SHP77 treated with DMSO at 0.1 percent for 48 hours (cell line): ENCODE measurements around the gene LRFN3.
"Not testable (repeated sequence)": the region's sequence is repeated elsewhere in the genome, so short reads cannot be mapped to it uniquely, and the experiment has no call there.

Experiments used
- DNase-seq: peaks from one replicate; lab custom pipeline; 2025; lab: John Stamatoyannopoulos, UW

Gene LRFN3

GRCh38 chr19:35935911-35936737 is at the start of gene LRFN3:
Gene LRFN3, plus strand, starts transcription at chr19:35936374. Its CDS starts 3,052 bp downstream, at chr19:35939426.
- DNase-seq: peak; percentile 62

- DNase-seq: no peak
These were observed 49.0 kb upstream of the LRFN3 start for GRCh38 chr19:35887197-35887596.

- DNase-seq: no peak
These were observed 47.8 kb upstream of the LRFN3 start for GRCh38 chr19:35888398-35888797.

GRCh38 chr19:35889370-35890112 is 46.6 kb upstream of the LRFN3 start:
- no peak for DNase-seq

GRCh38 chr19:35890113-35890650 is 46.0 kb upstream of the LRFN3 start:
- DNase-seq: no peak

GRCh38 chr19:35891819-35892218 is 44.4 kb upstream of the LRFN3 start:
- DNase-seq: not testable (repeated sequence)

- no peak for DNase-seq
These were observed 41.8 kb upstream of the LRFN3 start for GRCh38 chr19:35894342-35894741.

DNA sequence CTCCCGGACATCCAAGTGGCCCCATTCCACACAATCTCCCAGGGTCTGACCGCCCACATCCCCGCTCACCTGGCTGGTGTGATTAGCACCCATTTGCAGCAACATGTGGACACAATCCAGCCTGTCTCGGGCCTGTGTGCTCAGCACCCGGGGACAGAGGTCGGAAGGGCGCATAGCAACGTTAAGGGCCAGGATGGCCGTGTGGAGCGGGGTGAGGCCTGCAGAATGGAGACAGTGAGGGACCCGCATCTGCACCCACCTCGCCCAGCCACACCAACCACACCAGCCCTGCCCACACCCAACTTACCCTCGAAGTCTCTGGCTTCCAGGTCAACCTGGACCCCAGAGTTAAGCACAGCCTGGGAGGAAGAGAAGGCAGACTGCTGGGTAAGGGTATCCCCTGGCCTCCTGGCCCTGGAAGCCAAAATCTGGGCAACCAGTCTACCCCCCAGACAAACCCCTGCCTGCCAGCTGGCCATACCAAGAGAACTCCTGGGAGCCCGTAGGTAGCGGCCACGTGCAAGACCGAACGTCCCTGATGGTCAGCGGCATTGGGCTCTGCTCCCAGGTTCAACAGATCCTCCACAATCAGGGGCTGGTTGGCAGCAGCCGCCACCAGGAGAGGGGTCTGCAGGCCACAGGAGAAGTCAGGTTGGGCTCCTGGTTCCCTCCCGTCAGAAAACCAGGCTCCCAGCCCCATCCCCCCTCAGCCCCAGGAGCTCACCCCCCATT is 40.1 kb upstream of the LRFN3 start:
- no peak for DNase-seq

DNA sequence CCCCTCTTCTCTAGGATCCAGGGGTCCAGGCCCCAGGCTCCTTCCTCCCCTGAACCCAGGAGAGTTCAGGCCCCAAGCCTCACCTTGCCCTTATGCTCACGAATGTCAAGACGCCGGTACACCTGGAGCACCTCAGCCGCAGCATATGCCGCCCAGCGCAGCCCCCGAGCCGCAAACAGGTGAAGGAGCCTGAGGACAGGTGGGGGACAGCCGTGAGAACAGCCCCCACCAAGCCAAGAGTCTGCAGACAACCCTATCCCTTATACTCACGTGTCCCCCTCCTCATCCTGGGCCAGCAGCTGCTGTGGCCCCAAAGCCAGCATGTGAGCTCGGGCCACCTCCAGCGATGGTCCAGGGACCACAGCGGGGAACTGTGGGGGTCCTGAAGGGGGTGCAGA is 39.5 kb upstream of the LRFN3 start:
- no peak for DNase-seq

DNA sequence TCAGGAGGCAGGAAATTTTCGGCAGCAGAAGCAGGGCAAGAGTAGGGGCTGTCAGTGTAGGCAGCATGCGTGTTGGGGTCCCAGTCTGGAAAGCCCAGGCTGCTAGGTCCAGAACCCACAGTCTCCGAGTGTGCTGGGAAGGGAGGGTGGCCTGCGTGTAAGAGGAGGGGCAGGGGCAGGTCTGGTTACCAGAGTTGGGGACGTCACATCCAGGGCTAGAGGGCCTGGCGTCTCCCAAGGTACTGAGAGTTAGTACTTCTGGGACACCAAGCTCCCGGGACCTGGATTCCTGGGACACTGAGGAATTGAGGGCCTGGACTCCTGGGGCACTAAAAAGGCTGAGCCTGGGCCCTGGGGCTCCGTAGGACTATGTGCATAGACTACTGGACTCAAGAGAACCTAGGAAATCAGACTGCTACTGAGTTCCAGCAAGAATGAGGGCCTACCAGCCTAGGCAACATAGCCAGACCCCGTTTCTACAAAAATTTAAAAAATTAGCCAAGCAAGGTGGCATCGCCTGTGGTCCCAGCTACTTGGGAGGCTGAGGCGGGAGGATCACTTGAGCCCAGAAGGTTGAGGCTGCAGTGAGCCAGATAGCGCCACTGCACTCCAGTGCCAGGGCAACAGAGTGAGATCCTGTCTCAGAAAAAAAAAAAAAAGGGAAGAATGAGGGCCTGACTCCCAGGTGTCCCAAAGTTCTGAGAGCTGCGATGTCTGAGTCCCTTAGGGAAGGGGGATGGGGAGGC is 38.3 kb upstream of the LRFN3 start:
- no peak for DNase-seq

DNA sequence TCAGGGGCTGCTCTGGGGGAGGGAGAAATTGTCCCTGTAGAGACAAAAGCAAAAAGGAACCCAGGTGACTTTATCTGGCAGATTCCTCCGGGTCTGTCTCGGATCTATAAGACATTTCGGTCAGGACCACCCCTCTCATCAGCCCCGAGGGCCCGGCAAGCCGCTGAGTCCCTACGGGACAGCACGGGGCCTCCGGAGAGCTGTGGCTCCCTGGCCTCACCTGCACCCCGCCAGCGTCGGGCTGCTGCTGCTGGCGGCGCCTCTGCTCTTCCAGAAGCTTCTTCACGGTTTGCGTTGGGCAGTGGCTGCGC is 37.7 kb upstream of the LRFN3 start:
- DNase-seq: no peak

DNA sequence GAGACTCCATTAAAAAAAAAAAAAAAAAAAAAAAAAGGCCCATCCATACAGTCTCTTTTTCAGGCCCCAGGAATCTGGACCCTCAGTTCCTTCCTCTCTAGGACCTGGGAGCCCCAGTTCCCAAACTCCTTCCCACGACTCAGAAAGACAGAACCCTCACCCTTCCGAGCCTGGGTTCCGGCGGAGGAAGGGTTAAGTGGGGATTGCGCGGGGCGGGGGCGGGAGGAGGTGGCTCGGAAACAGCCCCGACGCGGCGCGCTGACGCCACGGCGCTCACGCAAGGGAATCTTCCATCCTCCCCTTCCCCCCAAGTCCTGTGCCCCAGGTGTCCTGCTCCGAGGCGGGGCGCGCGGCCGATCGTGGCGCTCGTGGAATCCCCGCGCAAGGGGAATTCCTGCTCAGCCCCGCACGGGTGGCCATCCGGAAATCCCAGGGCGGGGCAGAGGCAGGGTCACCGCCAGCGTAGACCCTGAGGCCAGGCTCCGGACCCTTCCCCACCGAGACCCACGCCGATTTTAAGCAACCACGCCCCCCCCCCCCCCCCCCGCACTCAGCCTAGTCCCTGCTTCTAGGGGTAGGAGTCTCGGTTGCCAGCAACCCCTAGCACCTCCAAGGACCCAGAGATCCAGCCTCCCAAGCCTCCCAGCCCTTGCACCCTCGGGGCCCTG is 36.5 kb upstream of the LRFN3 start:
- DNase-seq: no peak

DNA sequence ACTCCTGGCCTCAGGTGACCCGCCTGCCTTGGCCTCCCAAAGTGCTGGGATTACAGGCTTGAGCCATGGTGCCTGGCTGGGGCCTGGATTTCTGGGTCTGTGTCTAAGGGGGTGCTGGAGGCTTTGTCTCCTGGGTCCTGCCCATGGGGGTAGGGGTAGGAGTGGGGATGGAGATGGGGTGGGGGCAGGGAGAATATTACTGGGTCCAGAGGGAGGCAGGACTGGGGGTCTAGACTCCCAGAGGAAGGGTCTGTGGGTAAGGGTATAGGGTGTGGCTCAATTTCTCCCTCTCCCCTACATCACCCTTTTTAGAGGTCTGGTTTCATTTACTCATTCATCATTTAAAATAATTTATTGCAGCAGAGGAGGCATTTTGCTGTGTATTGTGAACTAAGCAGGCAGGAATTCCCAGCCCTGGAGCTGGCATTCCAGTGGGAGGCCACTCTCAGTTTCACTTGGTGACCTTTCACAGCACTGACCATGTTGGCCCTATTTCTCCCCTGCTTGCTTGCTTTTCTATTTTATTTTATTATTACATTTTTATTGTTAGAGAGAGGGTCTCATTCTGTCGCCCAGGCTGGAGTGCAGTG is 35.0 kb upstream of the LRFN3 start:
- no peak for DNase-seq

GRCh38 chr19:35901854-35902661 is 34.1 kb upstream of the LRFN3 start, which contains the start of gene HCST:
Gene HCST, plus strand, starts transcription at chr19:35902529. Its CDS starts 65 bp downstream, at chr19:35902594.
- no peak for DNase-seq

GRCh38 chr19:35902870-35903475 is 33.2 kb upstream of the LRFN3 start:
- no peak for DNase-seq

- DNase-seq: peak; percentile 48
These were observed 32.5 kb upstream of the LRFN3 start for GRCh38 chr19:35903550-35904179.

- DNase-seq: no peak
These were observed 31.7 kb upstream of the LRFN3 start for GRCh38 chr19:35904311-35905068.

DNA sequence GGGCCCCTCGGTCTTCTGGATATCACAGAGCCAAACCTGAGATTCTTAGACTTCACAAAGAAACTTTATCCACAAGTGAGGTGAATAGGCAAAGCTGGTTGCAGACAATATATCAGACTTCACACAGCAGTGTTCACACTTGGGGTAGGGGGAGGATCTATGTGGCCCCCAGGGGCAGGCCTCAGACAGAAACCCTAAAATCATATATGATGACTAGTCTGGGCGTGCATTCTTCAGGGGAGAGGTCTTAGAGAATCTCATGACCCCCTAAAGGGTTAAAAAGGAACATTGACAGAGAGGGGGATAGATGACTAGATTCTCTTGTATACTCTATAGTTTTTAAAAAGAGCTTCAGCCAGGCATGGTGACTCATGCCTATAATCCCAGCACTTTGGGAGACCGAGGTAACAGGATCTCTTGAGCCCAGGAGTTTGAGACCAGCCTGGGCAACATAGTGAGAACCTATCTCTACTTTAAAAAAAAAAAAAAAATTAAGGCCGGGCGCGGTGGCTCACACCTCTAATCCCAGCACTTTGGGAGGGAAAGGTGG is 30.9 kb upstream of the LRFN3 start:
- DNase-seq: no peak
